ENCODE data around the gene STK32C. TPM values are rescaled to one million over a fixed set of nuclear protein-coding genes. Genes with fewer than 3 reads are reported as not detected.

The STK32C gene
- total RNA-seq, 1 donor, result 6.7 TPM

DNA sequence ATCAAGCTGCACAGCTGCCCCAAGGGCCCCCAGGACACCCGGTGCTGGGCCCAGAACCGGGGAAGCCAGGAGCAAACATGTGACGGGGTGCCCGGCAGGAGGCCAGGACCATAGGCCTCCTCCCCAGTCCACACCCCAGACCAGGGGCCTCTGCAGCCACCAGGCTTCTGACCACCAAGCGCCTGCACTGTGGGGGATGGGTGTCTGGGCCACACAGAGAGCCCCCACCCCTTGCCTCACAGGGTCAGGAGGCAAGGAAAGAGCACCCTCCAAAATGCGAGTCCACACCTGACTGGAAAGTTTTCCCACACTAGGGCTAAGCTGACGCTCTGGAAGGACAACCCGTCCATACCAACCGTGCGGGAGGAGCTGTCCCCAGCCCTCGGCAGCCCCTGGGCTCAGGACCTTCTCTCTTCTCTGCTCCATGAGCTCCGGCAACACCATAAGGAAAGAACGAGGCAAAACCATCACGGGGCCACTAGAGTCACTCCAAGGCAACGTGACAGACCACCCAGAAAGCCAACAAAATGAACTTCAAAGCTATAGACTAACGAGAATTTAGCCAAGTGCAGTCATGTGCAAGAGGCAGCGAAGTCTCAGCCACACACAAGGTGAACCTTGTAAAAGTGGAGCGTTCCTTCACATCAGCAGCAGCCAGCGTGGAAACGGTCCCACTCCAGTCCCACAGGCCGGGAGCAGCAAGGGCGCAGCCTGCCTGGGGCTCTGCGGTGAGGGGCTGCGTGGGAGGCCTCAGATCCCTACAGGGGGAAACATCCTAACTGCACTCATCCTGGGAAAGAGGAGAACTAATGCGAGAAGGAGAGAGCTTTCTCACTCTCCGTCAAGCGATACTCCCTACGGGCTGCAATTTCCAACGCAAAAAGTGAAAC is 5.1 kb downstream of the STK32C start:
- no peak for DNase-seq (ENCODE audit: low read depth)
- H3K4me3 ChIP-seq (ENCODE audit: low read depth, low read length), result no peak overlapping the region
- TF ChIP-seq CTCF (IDR thresholded peaks at IDR 0.05; ENCODE audit: insufficient read depth, low read length), result no peak

GRCh38 chr10:132301371-132302330 is 6.1 kb downstream of the STK32C start:
- no peak for TF ChIP-seq CTCF (IDR thresholded peaks at IDR 0.05; ENCODE audit: insufficient read depth, low read length)
- no peak for DNase-seq (ENCODE audit: low read depth)
- no peak overlapping the region for H3K4me3 ChIP-seq (ENCODE audit: low read depth, low read length)

GRCh38 chr10:132300582-132300981 is 7.2 kb downstream of the STK32C start:
- TF ChIP-seq CTCF (IDR thresholded peaks at IDR 0.05; ENCODE audit: insufficient read depth, low read length), result no peak
- H3K4me3 ChIP-seq (ENCODE audit: low read depth, low read length), result no peak overlapping the region
- no peak for DNase-seq (ENCODE audit: low read depth)

GRCh38 chr10:132299371-132300336 is 8.1 kb downstream of the STK32C start:
- no peak for DNase-seq (ENCODE audit: low read depth)
- no peak for TF ChIP-seq CTCF (IDR thresholded peaks at IDR 0.05; ENCODE audit: insufficient read depth, low read length)
- no peak overlapping the region for H3K4me3 ChIP-seq (ENCODE audit: low read depth, low read length)

DNA sequence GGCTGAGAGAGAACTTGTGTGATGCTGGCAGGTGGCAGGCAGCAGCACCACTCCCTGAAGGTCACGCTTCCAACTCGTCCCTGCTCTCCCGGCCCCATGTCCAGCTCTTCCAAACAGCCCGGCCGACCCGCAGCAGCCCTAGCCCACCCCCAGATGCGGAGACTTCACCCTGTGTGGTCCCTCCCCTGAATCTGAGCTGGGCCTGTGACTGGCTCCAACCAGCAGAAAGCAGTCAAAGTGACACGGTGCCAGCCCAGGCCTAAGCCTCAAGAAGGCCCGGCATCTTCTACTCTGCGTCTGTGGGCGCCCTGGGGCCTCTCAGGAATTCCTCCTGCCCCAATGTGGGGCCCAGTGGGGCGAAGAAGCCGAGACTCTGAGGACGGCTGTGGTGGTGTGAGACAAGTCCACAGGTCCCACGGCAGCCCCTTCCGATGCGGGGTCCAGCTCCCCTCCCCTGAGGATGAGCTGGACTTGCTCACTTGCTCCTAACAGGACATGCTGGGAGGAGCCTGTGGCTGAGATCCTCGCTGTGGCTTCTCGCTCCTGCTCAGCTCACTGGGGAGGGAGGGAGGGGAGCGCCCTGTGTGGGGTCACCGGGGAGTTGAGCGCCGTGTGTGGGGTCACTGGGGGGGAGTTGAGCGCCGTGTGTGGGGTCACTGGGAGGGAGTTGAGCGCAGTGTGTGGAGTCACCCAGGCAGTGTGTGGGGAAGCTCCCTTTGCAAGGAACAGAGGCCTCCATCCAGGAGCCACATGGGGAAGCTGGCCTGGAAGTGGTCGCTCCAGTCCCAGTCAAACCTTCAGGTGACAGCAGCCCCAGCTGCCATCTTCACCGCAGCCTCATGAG is 9.5 kb downstream of the STK32C start:
- TF ChIP-seq CTCF (IDR thresholded peaks at IDR 0.05; ENCODE audit: insufficient read depth, low read length), result no peak
- no peak for DNase-seq (ENCODE audit: low read depth)
- H3K4me3 ChIP-seq (ENCODE audit: low read depth, low read length), result no peak overlapping the region
